SK-N-SH (cell line): Measurements from ENCODE around the gene CCDC178. TPM values are rescaled to one million over a fixed set of nuclear protein-coding genes. Genes with fewer than 3 reads are reported as not detected.

Source experiments
- CTCF ChIA-PET: fragments of 300-600, 350-600 bp; formaldehyde crosslinking; extraction: SDS; loops from one replicate; lab custom pipeline; 2021; lab: Yijun Ruan, JAX
- POLR2A ChIA-PET: fragments of 350-600 bp; sonication (Branson Sonifier 250); formaldehyde crosslinking; extraction: SDS; loops from one replicate; lab custom pipeline; 2020; ENCODE audit warnings: antibody characterized with exemption, inconsistent platforms; lab: Yijun Ruan, JAX
- DNase-seq: peaks from one replicate; pipeline ENCODE4 v3.0.0; 2012
- H2AFZ ChIP-seq: fragments of 200-600 bp; sonication (generic); 2 replicates; pipeline ENCODE4 v1.8.1; 2016; ENCODE audit warnings: antibody characterized with exemption, mild to moderate bottlenecking, low read depth
- H3F3A ChIP-seq: fragments of 200-600 bp; sonication (generic); replicated peaks from 2 replicates; pipeline ENCODE3; 2016; ENCODE audit warnings: antibody characterized with exemption, mild to moderate bottlenecking; ENCODE audit not compliant: insufficient read depth
- H3K27ac ChIP-seq, 2 experiments: fragments of 200-500 bp in 1 of 2; fragments of 200-600 bp in 1 of 2; sonication (Bioruptor generic) in 1 of 2; sonication (generic), shearing (Covaris generic) in 1 of 2; 2 replicates each; pipeline versions ENCODE4 v1.5.1 to v1.6.1; 2014 to 2016; ENCODE audit warnings: low read depth in 2 of 2, inconsistent platforms in 1 of 2, low read length in 1 of 2, mild to moderate bottlenecking in 1 of 2, mixed read lengths in 1 of 2
- H3K27me3 ChIP-seq: fragments of 200-600 bp; sonication (generic), shearing (Covaris generic); 2 replicates; pipeline ENCODE4 v1.6.1; 2016; ENCODE audit warnings: mixed run types; ENCODE audit not compliant: insufficient read depth
- H3K36me3 ChIP-seq, 2 experiments: fragments of 200-500 bp in 1 of 2; fragments of 200-600 bp in 1 of 2; sonication (Bioruptor generic) in 1 of 2; sonication (generic) in 1 of 2; replicated peaks in 1 of 2; 2 replicates each; pipeline versions ENCODE3 to v1.5.1; 2014 to 2016; ENCODE audit warnings: low read length in 1 of 2, mild to moderate bottlenecking in 1 of 2; ENCODE audit not compliant: insufficient read depth in 2 of 2, control insufficient read depth in 1 of 2
- H3K4me1 ChIP-seq, 2 experiments: fragments of 200-500 bp in 1 of 2; fragments of 200-600 bp in 1 of 2; sonication (Bioruptor generic) in 1 of 2; sonication (generic), shearing (Covaris generic) in 1 of 2; 2 replicates each; pipeline versions ENCODE4 v1.5.1 to v1.6.1; 2014 to 2016; ENCODE audit warnings: low read depth in 1 of 2, low read length in 1 of 2, mixed run types in 1 of 2; ENCODE audit not compliant: insufficient read depth in 2 of 2, control insufficient read depth in 1 of 2
- H3K4me2 ChIP-seq: fragments of 200-600 bp; sonication (generic), shearing (Covaris generic); 2 replicates; pipeline ENCODE4 v1.6.1; 2017; ENCODE audit warnings: mixed run types
- H3K4me3 ChIP-seq, 2 experiments: fragments of 200-500 bp in 1 of 2; fragments of 200-600 bp in 1 of 2; sonication (Bioruptor generic) in 1 of 2; sonication (generic), shearing (Covaris generic) in 1 of 2; 2 replicates each; pipeline versions ENCODE4 v1.5.1 to v1.8.1; 2014 to 2016; ENCODE audit warnings: low read depth in 2 of 2, inconsistent platforms in 1 of 2, low read length in 1 of 2, mild to moderate bottlenecking in 1 of 2, mixed read lengths in 1 of 2, moderate library complexity in 1 of 2
- H3K79me2 ChIP-seq: fragments of 200-600 bp; sonication (generic); 2 replicates; pipeline ENCODE4 v1.8.1; 2017; ENCODE audit warnings: mild to moderate bottlenecking; ENCODE audit not compliant: insufficient read depth
- H3K9ac ChIP-seq: fragments of 200-600 bp; sonication (generic); 2 replicates; pipeline ENCODE4 v1.6.1; 2017; ENCODE audit warnings: mixed run types
- H3K9me2 ChIP-seq: fragments of 200-600 bp; sonication (generic); 2 replicates; pipeline ENCODE4 v1.6.1; 2017; ENCODE audit warnings: mixed run types
- H3K9me3 ChIP-seq: fragments of 200-600 bp; sonication (generic); 2 replicates; pipeline ENCODE4 v1.6.1; 2017; ENCODE audit warnings: mixed run types, mild to moderate bottlenecking, moderate library complexity
- H4K20me1 ChIP-seq: fragments of 200-600 bp; sonication (generic); 2 replicates; pipeline ENCODE4 v1.6.1; 2017; ENCODE audit warnings: mild to moderate bottlenecking, mixed run types; ENCODE audit not compliant: insufficient read depth
- CHD2 ChIP-seq: fragments of 150-350 bp; IDR thresholded peaks from 2 replicates; pipeline ENCODE4 v1.6.1; 2018; ENCODE audit warnings: low read length; ENCODE audit not compliant: partially characterized antibody
- ELF1 ChIP-seq: IDR thresholded peaks from 2 replicates; pipeline ENCODE4 v1.4.0; 2012
- EP300 ChIP-seq, 2 experiments: IDR thresholded peaks; 2 replicates each; pipeline versions ENCODE4 v1.4.0 to v1.6.1; 2012; ENCODE audit warnings: borderline replicate concordance in 1 of 2, low read depth in 1 of 2, low read length in 1 of 2
- MXI1 ChIP-seq: IDR thresholded peaks from 2 replicates; pipeline ENCODE4 v1.6.1; 2012; ENCODE audit warnings: mild to moderate bottlenecking, low read depth, low read length, improper control_type of control experiment
- RAD21 ChIP-seq: IDR thresholded peaks from 2 replicates; pipeline ENCODE4 v1.6.1; 2012; ENCODE audit warnings: mild to moderate bottlenecking, low read length
- RCOR1 ChIP-seq: fragments of 150-350 bp; IDR thresholded peaks from 2 replicates; pipeline ENCODE4 v1.6.1; 2017; ENCODE audit warnings: antibody characterized with exemption, low read length
- SMC3 ChIP-seq: IDR thresholded peaks from 2 replicates; pipeline ENCODE4 v1.6.1; 2012; ENCODE audit warnings: low read depth, low read length, improper control_type of control experiment
- TEAD4 ChIP-seq: IDR thresholded peaks from 2 replicates; pipeline ENCODE4 v1.4.0; 2012; ENCODE audit warnings: mild to moderate bottlenecking, borderline replicate concordance; ENCODE audit not compliant: insufficient read depth
- YY1 ChIP-seq: IDR thresholded peaks from 2 replicates; pipeline ENCODE4 v1.4.0; 2012; ENCODE audit warnings: low read depth, mild to moderate bottlenecking
- WGBS: methylation state at CpG from one replicate; pipeline ENCODE4 v1.1.6; 2017; ENCODE audit warnings: low lambda C conversion rate; 5-methylcytosine and 5-hydroxymethylcytosine counted together
- polyA plus RNA-seq, 3 experiments: library from polyadenylated mRNA; depleted of rRNA; stranded (reverse); fragments of >200 nt; gene quantifications; 2 replicates each; pipeline ENCODE4 v1.2.3, GENCODE V29; 2012
- TF ChIP-seq, protein P1 (sequence below): fragments of 200-600 bp; sonication (generic); IDR thresholded peaks from 2 replicates; pipeline ENCODE4 v1.6.1; 2017; ENCODE audit warnings: antibody characterized with exemption, mild to moderate bottlenecking, moderate library complexity
- TF ChIP-seq, protein P2 (sequence below): IDR thresholded peaks from 2 replicates; pipeline ENCODE4; 2012

The CCDC178 gene
- polyA plus RNA-seq, 1 of the 3 experiments (the other 2 are of a cell fraction), result not detected

DNA sequence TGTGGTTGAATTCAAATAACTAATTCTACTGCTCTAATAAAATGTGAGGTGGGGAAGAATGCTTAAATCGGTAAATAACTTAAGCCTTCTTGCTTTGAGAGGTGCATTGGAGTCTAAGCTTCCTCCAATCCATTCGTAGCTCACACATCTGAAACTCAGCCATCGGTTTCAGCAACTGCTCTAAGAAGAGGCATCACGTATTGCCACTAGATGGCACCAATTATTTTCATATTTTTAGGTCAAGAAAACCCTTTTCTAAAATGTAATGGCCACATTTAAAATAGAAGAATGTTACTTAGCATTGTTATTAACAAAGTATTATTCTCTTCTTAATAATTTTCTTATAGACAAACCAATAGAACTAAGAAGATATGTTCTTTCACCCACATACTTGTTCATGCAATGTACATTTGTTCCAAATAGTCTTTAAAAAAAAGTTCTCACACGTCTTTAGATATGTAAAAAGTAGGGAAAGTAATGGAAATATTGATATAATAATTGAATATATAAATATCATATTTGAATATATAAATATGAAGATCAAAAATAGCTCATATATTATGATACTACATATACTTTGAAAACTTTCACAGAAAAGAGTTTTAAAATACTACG lies 229.8 kb downstream of the CCDC178 start:
- POLR2A ChIA-PET, result interaction anchor here (0.6 kb wide), 1 partner anchor 102 kb away, joined by 3 read pairs; no protein-coding TSS in a partner anchor
- no peaks in the 10 kb centered on the region for H3F3A ChIP-seq
- H3K4me3 ChIP-seq, result no peak overlapping the region; a peak in 1 of 4 replicates
- no peaks in the 10 kb centered on the region for H4K20me1 ChIP-seq
- CTCF ChIA-PET, result interaction anchor here (0.7 to 6.6 kb wide), 26 partner anchors 9 to 551 kb away, joined by 3 to 48 read pairs (median 3); no protein-coding TSS in a partner anchor
- no peaks in the 10 kb centered on the region for H3K9me3 ChIP-seq
- H2AFZ ChIP-seq, result no peak overlapping the region
- no peaks in the 10 kb centered on the region for H3K27me3 ChIP-seq
- H3K4me2 ChIP-seq, result no peak overlapping the region
- no peak overlapping the region for H3K9ac ChIP-seq
- no peaks in the 10 kb centered on the region for H3K4me1 ChIP-seq
- no peak overlapping the region for H3K27ac ChIP-seq
- H3K36me3 ChIP-seq, result no peaks in the 10 kb centered on the region
- TF ChIP-seq EP300 (IDR thresholded peaks at IDR 0.05; ENCODE audit: borderline replicate concordance in 1 of 2, low read depth in 1 of 2, low read length in 1 of 2) (no peak), YY1 (no peak), RAD21 (peak; percentile 63), ELF1 (no peak), TEAD4 (no peak), SMC3 (peak; percentile 25; the same call in 1 of the 2 replicates)
- TF ChIP-seq, protein P1, sequence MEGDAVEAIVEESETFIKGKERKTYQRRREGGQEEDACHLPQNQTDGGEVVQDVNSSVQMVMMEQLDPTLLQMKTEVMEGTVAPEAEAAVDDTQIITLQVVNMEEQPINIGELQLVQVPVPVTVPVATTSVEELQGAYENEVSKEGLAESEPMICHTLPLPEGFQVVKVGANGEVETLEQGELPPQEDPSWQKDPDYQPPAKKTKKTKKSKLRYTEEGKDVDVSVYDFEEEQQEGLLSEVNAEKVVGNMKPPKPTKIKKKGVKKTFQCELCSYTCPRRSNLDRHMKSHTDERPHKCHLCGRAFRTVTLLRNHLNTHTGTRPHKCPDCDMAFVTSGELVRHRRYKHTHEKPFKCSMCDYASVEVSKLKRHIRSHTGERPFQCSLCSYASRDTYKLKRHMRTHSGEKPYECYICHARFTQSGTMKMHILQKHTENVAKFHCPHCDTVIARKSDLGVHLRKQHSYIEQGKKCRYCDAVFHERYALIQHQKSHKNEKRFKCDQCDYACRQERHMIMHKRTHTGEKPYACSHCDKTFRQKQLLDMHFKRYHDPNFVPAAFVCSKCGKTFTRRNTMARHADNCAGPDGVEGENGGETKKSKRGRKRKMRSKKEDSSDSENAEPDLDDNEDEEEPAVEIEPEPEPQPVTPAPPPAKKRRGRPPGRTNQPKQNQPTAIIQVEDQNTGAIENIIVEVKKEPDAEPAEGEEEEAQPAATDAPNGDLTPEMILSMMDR, result peak; percentile 73
- H3K79me2 ChIP-seq, result no peaks in the 10 kb centered on the region
- WGBS, result 22% methylated on average over 6 of the region's 6 CpGs
- no peaks in the 10 kb centered on the region for H3K9me2 ChIP-seq
- DNase-seq, result peak; percentile 12

DNA sequence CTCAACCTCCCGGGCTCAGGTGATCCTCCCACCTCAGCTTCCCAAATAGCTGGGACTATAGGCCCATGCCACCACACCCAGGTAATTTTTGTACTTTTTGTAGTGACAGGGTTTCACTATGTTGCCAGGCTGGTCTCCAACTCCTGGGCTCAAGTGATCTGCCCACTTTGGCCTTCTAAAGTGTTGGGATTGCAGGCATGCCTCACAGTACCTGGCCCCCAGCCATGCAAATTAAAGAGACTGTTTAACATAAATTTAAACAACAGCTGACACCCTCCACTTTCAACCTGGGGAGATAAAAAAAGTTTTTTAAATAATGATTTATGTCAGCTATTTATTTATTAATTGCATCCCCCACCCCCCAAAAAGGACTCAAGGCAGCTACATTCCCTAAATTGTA lies 234.7 kb downstream of the CCDC178 start:
- Histone ChIP-seq H3K36me3 (no peaks in the 10 kb centered on the region), H2AFZ (no peak overlapping the region), H3K9ac (no peak overlapping the region), H3K9me2 (no peaks in the 10 kb centered on the region), H3K27ac (no peak overlapping the region), H4K20me1 (no peaks in the 10 kb centered on the region), H3K4me2 (no peak overlapping the region), H3K79me2 (no peaks in the 10 kb centered on the region), H3K4me1 (no peaks in the 10 kb centered on the region; a peak in 1 of 4 replicates), H3F3A (no peaks in the 10 kb centered on the region), H3K4me3 (no peak overlapping the region), H3K27me3 (no peaks in the 10 kb centered on the region), H3K9me3 (no peaks in the 10 kb centered on the region)
- 22% methylated on average over 1 of the region's 1 CpG for WGBS
- ChIA-PET POLR2A (no interaction called here), CTCF (interaction anchor here (2.2 to 4.1 kb wide), 2 partner anchors 9 to 26 kb away, joined by 16 to 19 read pairs; no protein-coding TSS in a partner anchor)
- DNase-seq, result no peak
- TF ChIP-seq, protein P2, sequence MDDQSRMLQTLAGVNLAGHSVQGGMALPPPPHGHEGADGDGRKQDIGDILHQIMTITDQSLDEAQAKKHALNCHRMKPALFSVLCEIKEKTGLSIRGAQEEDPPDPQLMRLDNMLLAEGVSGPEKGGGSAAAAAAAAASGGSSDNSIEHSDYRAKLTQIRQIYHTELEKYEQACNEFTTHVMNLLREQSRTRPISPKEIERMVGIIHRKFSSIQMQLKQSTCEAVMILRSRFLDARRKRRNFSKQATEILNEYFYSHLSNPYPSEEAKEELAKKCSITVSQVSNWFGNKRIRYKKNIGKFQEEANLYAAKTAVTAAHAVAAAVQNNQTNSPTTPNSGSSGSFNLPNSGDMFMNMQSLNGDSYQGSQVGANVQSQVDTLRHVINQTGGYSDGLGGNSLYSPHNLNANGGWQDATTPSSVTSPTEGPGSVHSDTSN, result no peak
- TF ChIP-seq ELF1 (no peak), CHD2 (no peak), RCOR1 (no peak), MXI1 (no peak)
